GM10266 (cell line): ENCODE measurements around the gene SLC25A13.

Source experiments
- DNase-seq: peaks from one replicate; pipeline ENCODE4 v3.0.0; 2012; ENCODE audit errors: extremely low spot score
- CTCF ChIP-seq: IDR thresholded peaks from 2 replicates; pipeline ENCODE4 v1.5.1; 2012; ENCODE audit warnings: mild to moderate bottlenecking, low read depth; ENCODE audit not compliant: control insufficient read depth, insufficient read depth; ENCODE audit errors: missing control alignments

Gene SLC25A13

GRCh38 chr7:96205665-96206064 lies 116.2 kb downstream of the SLC25A13 start:
- TF ChIP-seq CTCF: no peak
- DNase-seq: no peak

- DNase-seq: no peak
- no peak for TF ChIP-seq CTCF
Observed at GRCh38 chr7:96204601-96205000, 117.3 kb downstream of the SLC25A13 start.

- TF ChIP-seq CTCF: no peak
- no peak for DNase-seq
Observed at GRCh38 chr7:96203786-96204185, 118.1 kb downstream of the SLC25A13 start.

- no peak for DNase-seq
- no peak for TF ChIP-seq CTCF
Observed at GRCh38 chr7:96202102-96202501, 119.8 kb downstream of the SLC25A13 start.

GRCh38 chr7:96200740-96201139 lies 121.2 kb downstream of the SLC25A13 start:
- no peak for DNase-seq
- TF ChIP-seq CTCF: no peak

- TF ChIP-seq CTCF: no peak
- DNase-seq: no peak
Observed at GRCh38 chr7:96199421-96199820, 122.5 kb downstream of the SLC25A13 start.

- no peak for DNase-seq
- TF ChIP-seq CTCF: no peak
Observed at GRCh38 chr7:96198047-96198636, 123.8 kb downstream of the SLC25A13 start.
